Activated CD8-positive, alpha-beta memory T cell treated with anti-CD3 and anti-CD28 coated beads for 24 hours (primary cell): ENCODE measurements around the gene THSD4.

Source experiments
- DNase-seq: peaks from one replicate; pipeline ENCODE4 v3.0.0-alpha.2; 2020

The THSD4 gene

DNA sequence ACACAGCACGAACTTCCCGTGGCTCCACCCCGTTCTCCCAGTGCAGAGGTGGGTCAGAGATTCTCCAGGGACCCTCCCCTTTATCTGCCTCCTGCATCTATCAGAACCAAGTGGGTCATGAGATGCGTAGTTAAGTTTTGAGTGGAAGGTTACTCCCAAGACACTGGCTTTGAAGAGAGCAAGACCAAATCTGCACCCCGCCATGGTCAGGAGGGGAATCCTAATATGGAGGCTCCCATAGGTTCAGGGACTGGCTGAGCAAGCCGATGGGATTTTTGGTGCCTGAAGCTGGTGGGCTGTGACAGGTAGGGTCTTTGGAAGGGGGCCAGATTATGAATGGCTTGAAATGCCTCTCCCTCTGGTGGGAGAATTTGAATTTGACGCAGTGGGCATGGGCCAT is 488.1 kb downstream of the THSD4 start:
- DNase-seq, result no peak

DNA sequence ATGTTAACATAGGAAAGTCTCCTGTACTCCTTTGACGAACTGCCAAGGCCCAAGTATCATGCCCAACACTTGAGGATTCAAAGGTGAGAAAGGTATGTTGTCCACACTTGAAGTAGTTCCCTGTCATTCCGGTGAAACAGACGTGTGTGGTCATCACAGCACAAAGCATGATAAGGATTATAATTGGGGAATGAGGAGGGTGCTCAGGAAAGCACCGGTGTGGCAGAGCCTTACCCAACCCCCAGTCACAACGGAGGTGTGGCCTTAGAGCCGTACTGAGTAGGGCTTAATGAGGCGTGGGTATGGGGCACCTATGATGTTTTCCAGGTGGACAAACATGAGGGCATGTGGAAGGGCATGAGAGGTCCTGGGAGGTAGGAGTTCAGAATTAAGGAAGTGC is 492.1 kb downstream of the THSD4 start:
- no peak for DNase-seq

DNA sequence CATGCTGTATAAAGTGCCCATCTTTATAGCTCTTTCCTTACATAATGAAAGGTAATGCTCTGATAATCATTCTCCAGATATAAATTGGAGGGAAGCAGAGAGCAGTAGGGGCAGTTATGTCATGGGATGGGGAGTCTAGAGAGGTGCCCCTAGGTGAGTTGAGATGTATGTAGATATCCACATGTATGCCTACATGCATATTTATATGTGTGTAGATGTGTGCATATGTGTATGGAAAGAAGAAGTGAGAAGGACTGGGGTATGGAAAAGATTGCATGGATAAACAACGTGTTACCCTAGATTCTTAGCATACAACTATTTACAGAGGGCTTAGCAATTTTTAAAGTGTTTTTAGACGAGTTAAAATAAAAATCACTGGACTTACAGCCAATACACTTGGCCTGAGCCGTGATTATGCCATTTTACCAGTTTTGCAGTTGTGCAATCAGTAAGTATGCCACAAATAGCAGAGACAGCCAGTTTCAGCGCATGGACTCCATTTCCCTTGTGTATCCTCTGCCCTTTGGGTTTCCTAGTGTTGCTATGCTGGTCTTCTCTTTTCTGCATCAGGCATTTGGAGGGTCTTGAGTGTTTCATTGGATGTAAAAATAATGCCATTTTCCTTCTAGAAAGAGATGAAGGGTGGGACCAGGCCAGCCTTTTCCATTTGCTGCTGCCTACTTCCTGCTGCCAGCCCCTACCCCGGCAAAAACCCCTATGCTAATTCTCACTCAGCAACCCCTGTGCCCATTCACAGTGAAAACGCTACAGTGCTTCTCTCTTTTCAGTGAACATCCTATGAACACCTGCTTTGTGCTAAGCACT is 495.7 kb downstream of the THSD4 start:
- DNase-seq, result no peak

DNA sequence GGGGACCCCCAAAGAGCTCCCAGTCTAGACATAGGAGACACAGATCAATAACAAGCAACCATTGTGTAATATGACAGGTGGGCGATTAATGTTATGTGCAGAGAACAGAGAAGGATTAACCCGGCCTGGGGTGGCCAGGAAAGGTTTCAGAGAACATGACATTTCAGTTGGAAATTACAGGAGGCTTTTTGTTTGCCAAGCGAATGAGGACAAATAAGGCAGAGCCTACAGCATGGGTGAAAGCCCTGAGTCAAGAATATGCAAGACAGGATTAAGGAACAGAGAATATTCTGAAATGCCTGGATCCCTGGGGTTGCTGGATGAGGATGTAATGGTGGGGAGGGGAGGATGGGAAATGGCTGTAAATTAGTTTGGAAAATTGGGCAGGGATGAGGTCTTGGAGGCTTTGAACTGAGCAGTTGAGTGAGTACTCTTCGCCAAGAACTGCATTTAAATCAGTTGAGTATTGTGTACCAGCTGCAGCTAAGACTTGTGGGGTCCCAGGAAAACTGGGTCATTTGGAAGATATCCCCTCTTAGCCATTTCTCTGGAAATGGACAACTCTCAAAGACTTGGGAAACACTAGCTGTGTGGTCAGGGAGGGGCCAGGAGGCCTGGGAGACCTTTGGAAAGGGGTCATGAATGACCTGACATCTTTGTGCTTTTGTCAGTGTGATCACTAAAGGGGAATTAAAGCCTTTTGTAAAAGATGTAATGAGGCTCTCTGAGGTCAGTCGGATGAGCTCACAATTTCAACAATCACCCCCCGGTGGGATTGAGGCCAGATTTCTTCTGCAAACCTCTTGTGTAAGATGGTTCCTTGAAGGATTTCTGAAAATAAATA is 496.5 kb downstream of the THSD4 start:
- no peak for DNase-seq

DNA sequence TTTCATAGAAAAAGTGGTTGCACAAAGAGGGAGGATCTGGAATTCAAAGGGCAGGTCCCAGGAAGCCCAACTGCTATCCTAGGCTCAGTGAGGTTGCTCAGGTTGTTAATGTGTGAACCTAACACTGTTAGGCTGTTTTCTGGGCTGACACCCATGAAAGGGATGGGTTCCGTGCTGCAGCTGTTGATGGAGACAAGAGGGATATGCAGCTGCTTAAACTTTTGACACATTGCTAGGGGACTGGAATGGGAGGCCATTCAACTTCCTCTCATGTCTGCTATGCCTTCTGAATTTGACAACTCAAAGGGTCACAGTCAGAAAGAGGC is 497.1 kb downstream of the THSD4 start:
- no peak for DNase-seq

DNA sequence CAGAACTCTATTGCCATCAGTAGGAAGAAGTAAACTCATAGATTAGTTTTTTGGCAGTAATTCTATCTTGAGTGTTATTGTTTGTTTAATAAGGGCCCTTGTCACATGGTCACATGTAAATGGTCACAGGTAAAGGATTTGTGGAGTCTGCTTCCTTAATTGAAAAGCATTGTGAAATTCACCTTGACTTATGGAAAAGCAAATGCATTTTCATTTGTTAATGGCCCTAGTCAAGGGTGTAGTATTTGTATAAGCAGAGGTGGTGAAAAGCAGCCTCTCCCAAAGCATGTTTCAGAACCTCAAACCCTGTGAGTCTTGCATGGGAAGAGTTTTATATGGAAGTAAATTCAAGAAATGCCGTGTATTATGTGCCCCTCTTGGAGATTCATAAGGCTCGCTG is 497.6 kb downstream of the THSD4 start:
- no peak for DNase-seq

DNA sequence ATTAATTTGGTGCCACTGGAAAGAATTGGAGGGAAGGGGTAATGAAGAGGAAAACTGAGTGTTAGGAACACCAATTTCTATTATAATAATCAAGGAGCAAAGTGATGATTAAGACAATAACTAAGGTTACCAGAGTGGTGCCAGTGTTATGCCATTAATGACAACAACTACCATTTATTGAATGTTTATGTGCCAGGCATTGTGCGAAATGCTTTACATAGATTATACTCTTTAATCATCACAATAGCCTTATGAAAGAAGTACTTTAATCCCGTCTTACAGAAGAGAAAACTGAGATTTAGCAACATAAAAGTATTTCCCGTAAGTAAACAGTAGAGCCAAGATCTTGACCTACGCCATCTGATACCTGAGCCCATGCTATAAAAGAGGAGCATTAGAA is 507.8 kb downstream of the THSD4 start:
- no peak for DNase-seq

DNA sequence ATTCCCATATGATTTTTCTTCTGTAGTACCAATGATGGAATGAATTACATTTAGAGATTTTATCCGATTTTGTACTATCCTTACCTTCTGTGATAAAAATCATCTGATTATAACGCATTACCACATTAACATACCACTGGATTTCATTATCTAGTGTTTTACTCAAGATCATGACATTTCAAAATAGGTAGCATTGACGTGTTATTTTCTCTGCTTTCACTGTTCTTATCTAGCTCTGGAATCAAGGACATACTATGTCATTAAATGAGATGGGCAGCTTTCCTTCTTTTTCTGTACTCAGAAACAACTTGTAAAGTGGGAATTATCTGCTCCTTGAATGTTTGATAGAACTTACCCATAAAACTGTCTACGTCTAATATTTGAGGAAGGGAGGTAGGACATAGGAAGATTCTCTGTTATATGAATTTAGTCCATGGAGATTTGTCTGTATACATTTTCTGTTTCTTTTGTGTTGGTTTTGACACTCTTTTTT is 511.4 kb downstream of the THSD4 start:
- no peak for DNase-seq

DNA sequence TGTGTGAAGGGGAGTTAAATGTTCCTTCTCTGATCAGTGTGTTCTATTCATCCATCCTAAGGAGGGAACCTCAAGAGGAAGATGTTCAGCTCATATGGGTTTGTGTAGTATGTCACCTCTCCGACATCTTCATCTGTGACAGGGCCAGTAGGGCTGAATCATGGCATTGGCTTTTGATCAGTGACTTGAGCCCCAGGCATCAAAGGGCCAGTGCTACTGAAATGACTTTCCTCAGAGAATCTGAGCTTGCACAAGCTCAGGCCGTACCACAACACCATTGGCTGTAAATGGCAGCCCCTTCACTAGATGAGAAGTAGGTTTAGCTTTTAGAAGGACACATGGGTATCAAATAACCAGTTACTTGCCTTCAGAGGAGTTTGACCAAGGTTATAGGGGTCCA is 511.9 kb downstream of the THSD4 start:
- no peak for DNase-seq

DNA sequence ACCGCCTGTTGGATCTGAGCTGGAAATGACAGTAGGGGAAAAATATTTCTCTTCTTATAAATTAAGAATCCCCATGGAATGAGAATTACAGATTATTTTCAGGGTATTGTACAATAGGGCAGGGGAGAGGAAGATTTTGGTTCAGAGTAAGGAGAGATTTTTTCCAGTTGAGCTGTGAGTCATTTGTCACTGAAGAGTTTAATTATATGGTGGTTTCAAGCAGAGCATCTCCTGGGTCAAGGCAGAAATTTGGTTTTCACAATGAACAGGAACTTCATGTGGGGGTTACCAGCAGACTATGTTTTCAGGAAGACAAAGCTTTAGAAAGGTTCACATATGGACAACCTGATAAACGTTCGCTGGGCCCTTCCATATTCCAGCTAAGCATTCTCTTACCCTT is 512.3 kb downstream of the THSD4 start:
- no peak for DNase-seq

DNA sequence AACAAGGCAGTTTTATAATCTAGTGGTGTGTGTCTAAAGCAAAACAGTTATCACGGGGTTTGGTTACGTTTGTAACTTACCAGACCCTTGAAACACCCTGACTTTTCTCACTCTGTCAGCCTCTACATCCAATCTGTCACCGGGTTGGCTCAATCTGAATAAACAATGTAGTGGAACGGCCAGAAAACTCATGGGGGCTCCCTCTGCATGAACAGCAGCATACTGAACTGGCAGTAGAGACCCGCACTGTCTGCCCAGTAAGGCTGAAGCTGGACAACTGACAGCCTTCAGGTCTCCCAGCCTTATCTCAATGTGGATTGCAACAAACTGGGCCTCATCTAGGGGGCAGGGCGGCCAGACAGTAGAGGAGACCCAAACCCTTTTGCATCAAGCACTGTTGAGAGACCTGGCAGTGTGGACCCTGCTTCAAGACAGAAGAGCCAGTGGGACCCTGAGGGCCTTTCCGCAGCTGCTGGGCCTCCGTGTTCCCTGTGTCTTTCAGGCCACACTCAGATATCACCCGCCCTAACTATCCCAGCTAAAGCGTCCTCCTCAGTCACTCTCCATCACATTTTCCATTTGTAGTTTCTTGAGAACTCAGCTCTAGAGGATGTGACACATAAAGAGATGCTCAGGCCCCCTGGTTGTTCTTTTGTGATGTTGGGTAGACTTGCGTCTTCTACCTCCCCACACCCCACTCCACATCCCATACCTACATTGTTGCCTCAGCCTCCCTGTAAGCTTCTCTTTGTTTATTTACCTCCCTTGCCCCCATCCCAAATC is 513.9 kb downstream of the THSD4 start:
- DNase-seq, result no peak

DNA sequence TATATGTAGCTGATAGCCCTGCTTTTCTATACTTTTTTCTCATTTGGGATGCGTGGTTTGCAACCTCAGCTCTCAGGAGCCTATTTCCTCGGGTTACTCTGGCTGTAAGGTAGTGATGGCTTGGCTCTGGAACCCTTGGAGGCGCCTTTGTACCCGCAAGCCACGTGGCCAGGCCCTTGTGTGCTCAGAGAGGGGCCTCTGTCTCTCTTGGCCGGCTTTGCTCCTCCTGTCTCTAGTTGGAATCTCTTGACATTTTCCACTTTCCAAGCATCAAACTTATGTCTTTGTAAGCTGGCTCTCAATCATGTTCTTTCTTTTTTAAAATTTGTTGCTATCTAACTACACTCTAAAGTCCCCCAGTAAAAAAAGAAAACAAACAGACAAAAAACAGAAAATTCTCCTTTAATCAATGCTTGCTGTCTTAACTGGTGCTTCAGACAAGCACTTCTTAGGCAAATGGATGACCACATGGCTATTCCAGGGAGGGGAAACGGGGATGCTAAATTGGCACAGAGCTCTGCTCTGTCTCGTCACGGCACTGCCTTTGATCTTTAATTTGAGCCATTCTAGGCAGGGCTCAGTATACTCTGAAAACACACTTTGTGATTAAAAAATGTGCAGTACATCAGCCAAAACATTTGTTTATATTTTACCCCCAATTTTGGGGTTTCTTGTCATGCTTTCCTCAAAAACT is 514.7 kb downstream of the THSD4 start:
- DNase-seq, result no peak

DNA sequence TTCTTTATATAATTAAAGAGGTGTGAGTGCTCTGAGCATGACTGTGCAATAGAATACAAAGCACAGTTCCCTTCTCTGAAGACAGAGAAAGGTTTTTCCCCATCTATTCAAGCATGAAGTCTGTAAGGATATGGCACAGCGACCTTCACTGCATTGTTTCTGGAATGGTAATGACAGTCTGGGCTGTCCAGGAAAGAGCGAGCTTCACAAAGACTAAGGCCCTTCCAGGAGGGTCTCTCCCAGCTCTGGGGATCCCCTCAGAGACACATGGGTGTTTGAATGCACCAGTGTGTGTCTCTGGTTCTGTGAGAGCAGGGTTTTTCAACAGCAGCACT is 515.2 kb downstream of the THSD4 start:
- no peak for DNase-seq

DNA sequence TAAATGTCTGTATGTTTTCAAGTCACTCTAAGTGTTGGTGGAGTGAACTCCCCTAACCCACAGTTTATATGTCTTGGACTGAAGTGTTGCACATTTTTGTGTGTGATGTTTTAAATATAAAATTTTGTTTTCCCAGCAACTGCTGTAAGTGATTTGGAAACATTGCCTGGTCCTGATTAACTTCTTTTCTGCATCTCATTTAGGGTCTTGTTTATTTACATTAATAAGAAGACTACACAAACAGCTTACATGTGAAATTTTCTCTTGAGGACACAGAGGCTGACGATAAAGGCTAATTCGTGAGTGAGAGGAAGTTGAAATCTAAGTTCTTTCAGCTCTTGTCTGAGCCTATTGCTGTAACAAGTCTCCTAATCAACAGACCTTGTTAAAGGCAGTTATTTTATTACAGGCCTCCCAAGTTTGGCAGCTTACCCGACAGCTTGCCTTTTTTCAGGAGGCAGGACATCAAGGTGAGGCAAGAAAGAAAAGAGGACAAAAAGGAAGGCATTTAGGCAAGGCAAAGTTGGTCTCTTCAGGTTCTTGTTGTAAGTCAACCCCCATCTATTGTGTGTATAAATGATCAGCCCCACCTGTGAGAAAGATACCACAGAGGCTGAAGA is 517.4 kb downstream of the THSD4 start:
- DNase-seq, result no peak

DNA sequence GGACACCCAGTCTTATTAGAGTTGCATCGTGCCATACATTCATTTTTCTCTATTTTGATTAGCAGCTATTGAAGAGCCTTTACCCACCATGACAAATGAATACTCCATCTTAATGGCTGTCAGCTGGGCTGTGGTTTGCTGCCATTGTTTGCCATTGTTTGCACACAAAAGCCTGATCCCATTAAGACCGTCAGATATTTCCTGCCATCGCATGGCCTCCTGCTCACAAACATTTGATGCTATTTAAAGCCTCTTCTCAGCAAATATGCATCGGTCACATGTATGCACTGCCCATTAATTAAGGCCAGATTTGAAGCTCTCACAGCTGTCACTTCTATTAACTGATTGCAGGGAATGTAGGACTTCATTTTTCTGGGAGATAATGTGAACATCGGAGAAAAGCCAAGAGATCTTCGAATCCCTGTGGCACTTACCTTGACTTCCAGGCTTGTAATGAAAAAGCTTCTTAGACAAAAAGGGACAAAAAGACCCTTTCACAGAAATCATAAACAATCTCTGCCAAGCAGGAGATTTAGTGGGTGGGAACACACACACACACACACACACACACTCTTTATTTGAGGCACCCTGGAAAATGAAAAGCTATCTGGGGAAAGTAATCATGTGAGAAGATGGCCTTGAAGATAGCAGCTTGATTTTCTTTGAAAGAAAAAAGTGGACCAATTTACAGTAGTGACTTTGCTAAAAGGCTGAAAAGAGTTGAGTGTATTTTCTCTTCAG is 519.7 kb downstream of the THSD4 start:
- DNase-seq, result no peak

DNA sequence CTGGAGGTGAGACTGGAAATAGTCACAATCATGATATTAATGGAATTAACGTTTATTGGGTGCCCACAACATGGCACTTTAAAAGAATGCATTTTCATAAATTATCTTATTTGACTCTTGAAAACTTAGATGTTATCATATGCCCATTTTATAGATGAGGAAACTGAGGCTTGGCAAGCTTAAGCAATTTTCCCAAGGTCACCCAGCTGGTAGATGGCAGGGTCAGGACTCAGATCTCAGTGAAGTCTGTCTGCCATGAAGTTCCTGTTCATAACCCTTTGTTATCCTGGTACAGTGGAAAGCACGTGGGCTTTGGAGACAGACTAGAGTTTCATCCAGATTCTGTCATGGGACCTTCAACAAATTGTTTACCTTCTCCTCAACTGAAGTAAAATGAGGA is 520.5 kb downstream of the THSD4 start:
- no peak for DNase-seq

DNA sequence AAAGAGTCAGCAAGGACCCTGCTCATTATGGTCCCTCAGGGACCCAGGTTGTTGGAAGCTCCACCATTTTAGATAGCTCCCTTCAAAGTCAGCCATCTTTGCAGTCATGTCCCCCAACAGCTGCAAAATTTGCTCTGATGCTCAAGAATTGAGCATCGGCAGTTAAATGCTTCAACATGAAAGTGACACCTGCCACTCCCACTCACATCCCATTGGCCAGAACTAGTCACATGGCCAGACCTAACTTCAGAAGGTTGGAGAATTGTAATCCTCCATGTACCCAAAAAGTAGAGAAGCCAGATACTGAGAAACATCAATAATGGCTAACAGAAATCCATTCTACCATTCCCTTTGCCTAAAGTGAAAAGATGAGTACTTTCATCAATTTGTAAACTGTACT is 523.6 kb downstream of the THSD4 start:
- no peak for DNase-seq

DNA sequence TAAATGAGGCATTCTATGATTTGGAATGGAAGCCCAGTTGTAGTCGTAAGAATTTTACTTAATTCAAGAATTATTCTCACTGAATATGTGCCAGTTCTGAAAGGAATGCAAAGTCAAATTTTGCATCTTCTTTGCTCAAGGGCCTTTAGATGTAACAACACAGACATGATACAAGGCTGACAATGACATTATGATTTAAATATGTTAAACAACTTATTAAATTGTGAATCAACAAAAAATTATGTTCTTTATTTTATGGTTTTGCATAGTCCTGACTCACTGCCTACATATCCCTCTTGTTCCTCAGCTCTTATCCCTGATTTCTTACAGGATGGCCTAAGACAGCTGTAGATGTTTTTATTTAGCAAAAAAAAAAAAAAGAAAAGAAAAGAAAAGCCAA is 524.2 kb downstream of the THSD4 start:
- DNase-seq, result no peak

DNA sequence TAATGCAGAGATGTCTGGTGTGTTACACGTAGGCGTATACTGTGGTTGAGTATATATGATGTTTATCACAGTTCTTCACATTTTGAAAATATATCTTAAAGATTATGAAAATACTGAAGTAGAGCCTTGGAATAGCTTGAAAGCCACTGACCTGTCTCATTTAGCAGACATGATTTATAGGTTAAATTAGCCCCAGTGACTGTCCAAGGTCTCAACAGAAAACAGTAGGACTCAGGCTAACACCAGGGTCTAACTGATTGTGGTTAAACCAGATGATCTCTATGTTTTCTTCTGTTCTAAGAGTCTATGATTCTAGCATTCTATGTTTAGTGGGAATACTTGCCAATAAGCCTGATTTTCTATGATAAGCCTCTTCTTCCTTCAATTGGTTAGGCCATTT is 528.6 kb downstream of the THSD4 start:
- DNase-seq, result no peak

DNA sequence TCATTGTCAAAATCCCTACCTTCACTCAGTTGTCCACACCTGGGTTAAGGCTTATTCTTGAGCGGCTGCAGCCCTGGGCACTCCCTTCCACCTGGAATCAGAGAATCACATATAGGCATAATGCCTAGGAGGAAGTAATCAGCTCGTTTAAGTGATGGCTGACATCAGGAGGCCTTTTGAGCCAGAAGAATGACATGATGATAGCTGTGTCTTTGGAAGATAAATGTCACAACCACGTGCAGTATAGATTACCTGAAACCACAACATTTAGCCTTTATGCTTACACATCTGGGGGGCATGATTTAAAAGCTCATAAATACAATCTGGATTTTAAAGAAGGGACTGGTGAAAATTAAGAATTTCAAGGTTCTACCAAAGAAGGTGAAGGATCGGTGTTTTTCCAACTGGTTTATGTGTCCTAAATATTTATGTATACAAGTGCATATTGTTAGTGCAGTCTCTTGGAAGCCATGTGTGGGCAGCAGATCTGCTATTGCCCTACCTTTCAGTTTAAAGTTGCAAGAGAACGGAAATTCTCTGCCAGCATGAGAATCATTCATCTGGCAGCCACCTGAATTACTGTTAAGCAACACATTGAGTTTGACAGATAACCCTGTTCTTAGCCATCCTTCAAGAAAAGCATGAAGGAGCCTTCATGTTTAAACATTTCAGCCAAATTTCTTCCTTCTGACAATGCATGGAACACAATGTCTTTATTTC is 531.7 kb downstream of the THSD4 start:
- DNase-seq, result no peak

DNA sequence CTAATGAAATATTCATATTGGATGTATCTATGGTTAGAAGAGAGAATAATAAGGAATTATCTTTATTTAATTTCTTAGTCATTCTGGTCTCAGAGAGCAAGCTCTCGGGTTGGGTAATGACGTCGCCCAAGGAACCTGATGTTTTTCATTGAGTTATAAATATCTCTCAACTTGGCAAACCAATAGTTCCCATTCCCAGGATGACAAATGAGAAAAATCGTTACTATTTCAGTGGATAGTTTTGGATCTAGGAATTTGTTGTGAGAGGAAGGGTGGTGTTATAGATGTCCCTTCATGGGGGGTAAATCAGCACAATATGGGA is 532.2 kb downstream of the THSD4 start:
- no peak for DNase-seq
